ENCODE measurements around the gene IKZF3. TPM values are rescaled to one million over a fixed set of nuclear protein-coding genes. Genes with fewer than 3 reads are reported as not detected.

Gene IKZF3
- total RNA-seq, 1 experiment from 2014 or later = 0.22 TPM

GRCh38 chr17:39776252-39776651 is 87.9 kb downstream of the IKZF3 start:
- Histone ChIP-seq H3K4ac (ENCODE audit: low read depth, low read length) (no peak overlapping the region), H2AFZ (ENCODE audit: low read length) (no peak overlapping the region), H3K9ac (ENCODE audit: extremely low read depth, insufficient read length, low read length) (no peak overlapping the region), H3T11ph (ENCODE audit: low read length) (no peak overlapping the region), H3K27me3 (ENCODE audit: insufficient read depth, low read length) (no peaks in the 10 kb centered on the region), H3K23ac (ENCODE audit: insufficient read length, low read depth, low read length) (no peak overlapping the region), H2BK5ac (ENCODE audit: insufficient read length, low read length) (no peak overlapping the region), H3K23me2 (ENCODE audit: insufficient read length, low read depth, low read length, poor library complexity, severe bottlenecking) (no peaks in the 10 kb centered on the region), H3K4me2 (ENCODE audit: insufficient read depth, insufficient read length, low read length) (no peak overlapping the region), H2BK20ac (ENCODE audit: low read depth, low read length, poor library complexity, severe bottlenecking) (no peak overlapping the region), H2BK12ac (ENCODE audit: insufficient read length, low read depth, low read length) (no peak overlapping the region), H3K18ac (ENCODE audit: insufficient read length, low read depth, low read length) (no peak overlapping the region), H4K5ac (ENCODE audit: insufficient read length, low read depth, low read length) (no peak overlapping the region), H2BK15ac (ENCODE audit: low read depth, low read length) (no peak overlapping the region), H3K4me1 (ENCODE audit: insufficient read depth, low read length) (no peaks in the 10 kb centered on the region), H3K27ac (ENCODE audit: insufficient read length, low read depth, low read length) (no peak overlapping the region), H3K9me3 (ENCODE audit: control insufficient read depth, low read depth, low read length) (no peaks in the 10 kb centered on the region), H3K56ac (ENCODE audit: insufficient read length, low read depth, low read length) (no peak overlapping the region), H2AK5ac (ENCODE audit: insufficient read length, low read length) (no peak overlapping the region), H4K91ac (ENCODE audit: insufficient read length, low read depth, low read length) (no peak overlapping the region), H4K20me1 (ENCODE audit: control insufficient read depth, insufficient read depth, insufficient read length) (no peaks in the 10 kb centered on the region), H3K79me2 (ENCODE audit: insufficient read depth, low read length) (no peaks in the 10 kb centered on the region), H4K8ac (replicated peaks; ENCODE audit: insufficient read length, low read depth, low read length) (no peak overlapping the region), H3K79me1 (ENCODE audit: insufficient read depth, low read depth, low read length, poor library complexity, severe bottlenecking) (no peaks in the 10 kb centered on the region), H2BK120ac (ENCODE audit: low read depth, low read length, poor library complexity, severe bottlenecking) (no peak overlapping the region), H3K14ac (ENCODE audit: insufficient read depth, low read length) (no peak overlapping the region)
- Mint-ChIP-seq H3K9me3 (no peaks in the 10 kb centered on the region), H3K27me3 (ENCODE audit: low read depth) (no peaks in the 10 kb centered on the region), H3K27ac (no peak overlapping the region), H3K4me1 (peaks cover 7 to 13% of the 10 kb centered on the region in 2 experiments), H3K36me3 (ENCODE audit: insufficient read depth in 1 of 3, low read depth in 3 of 3) (no peaks in the 10 kb centered on the region), H3K4me3 (no peak overlapping the region)
- no peak for TF ChIP-seq CTCF (conservative IDR thresholded peaks at IDR 0.05)
- no peak for DNase-seq

All from H9 (cell line).